Kidney tubule cell (primary cell): ENCODE measurements around the gene GPSM3.
A peak's percentile ranks its signal among the peaks of the same experiment; 100 is the strongest.

Source experiments
- DNase-seq: peaks from one replicate; pipeline ENCODE4 v3.0.0-alpha.2; 2018; ENCODE audit warnings: low spot score

The GPSM3 gene

DNA sequence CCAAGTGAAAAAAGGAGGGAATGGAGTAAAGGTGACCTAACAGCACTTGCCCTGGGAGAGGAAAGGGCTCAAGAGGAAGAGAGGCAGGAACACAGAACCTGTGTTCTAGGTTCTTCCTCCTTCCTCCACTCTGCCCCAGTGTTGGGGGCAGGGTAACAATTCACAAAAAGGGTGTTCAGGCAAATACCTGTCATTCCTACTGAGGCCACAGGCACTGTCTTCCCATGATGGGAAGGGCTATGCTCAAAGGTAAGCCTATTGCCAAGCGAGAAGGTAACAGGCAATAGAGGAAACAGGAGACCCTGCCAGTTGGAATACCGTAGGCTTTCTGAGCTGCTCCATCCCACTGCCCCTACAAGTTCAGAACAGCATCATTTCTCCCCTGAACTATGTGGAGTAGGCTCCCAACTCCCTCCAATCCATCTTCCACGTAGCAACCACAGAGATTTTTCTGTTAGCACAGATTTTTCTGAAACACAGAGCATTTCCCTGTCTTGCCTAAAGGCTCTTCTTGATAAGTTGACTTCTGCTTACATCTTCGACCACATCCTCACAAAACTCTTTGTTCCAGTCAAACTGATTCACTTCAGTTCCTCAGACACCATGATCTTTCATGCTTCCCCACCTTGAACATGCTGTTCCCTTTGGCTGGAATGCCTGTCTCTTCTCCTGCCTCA is 19.3 kb downstream of the GPSM3 start:
- DNase-seq = no peak

DNA sequence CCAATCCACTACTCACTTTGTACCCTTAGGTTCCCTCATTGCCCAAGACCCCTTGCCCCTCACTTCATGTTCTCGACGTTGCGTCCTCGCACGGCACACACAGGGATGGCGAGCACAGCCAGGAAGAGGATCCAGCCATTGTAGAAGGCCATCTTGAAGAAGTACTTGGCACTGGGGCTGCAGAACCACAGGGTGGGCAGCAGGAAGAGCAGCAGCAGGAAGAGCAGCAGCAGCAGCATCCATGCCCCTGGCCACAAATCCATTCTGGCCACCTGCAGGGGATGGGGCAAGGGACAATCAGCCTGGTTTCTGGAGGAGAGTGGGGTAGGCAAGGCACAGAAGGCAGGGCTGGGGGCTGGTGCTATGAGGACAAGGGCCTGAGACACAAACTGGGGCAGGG is 21.2 kb downstream of the GPSM3 start:
- DNase-seq = no peak

DNA sequence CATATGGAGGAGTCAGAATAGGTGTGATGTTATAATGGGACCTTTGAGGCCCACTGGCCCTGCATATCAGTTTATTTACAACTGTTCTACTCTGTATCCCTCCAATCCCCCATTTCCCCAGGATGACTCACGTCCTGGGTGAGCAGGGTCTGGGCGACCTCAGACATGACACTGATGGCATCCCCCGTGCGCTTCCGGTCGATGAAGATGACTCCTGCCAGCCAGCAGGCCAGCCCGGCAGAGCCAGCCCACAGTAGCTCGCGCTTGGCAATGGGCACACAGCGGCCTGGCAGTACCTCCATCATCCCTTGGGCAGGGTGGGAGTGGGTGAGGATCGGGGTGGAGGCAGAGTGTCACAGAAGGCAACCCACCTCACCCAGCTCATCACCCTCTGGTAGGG is 22.1 kb downstream of the GPSM3 start:
- DNase-seq = no peak

DNA sequence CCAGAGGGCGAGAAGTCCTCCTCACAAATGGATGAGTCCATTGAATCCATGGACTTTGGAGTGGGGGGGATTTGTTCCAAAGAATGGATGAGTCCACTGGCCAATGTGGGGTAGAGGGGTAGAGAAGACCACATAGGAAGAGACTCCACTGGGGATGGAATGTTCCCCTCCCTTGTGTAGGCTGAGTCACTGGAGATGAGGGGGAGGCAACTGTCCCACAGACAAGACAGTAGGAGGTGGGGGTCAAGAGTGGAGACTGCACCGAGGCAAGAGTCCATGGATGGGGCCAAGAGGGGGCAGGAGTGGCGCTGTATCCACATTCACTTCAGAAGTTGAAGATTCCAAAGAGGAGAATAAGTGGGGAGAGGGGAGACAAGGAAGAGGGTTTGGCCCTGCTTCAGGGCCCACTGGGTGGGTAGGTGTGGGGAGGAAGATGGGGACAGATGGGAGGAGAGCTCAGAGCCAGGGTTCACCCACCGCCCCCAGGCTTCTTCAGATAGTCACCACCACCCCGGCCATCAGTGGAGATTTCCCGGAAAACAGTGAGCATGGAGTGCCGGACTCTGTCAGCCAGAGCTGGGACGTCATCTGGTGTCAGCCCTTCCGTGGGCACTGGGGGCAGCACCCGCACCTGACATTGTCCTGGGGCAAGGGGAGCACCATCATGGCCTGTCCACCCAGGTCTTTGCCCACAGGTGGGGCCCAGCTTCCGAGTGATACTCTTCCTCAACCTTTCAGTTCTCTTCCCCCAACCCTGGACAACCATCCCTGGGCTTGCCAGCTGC is 23.4 kb downstream of the GPSM3 start:
- DNase-seq = no peak

DNA sequence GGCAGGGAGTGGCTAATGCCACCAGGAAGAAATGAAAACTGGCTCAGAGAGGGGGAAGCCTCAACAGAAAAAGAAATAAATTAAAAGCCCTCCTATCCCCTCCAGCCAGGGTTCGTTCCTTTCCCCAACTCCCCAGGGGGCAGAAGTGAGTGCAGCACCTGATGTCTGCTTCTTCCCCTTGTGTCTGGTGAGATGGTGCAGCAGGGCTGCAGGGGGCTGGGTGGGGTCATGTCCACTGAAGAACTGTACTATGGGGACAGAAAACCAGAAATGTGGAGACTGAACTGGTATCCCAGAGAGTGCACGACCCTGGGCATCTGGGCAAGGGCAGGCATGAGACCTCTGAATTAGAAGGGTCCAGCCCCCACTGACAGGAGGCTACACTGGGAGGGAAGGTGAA is 24.1 kb downstream of the GPSM3 start:
- no peak for DNase-seq

DNA sequence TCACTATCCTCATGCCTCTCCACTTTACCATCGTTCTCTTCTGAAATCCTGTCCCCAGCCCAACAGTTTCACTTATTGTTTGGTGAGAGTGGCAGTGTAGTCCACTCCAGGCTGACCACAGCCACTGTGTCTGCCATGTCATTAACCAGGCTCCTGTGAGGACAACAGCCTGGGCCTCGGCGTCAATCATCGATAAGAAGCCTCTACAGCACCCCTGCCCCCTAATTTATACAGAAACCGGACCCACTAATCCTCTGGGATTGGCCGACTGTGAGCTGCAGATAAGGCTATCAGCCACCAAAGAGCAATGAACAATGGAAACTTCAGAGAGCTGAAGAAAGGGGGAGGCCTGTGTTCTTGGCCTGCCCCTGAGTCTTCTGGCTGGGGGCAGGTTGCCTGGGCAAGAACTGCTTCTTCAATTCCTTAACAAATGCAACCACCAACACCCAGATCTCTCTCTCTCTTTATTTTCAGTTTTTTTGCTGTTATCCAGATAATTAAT is 24.6 kb downstream of the GPSM3 start:
- no peak for DNase-seq

DNA sequence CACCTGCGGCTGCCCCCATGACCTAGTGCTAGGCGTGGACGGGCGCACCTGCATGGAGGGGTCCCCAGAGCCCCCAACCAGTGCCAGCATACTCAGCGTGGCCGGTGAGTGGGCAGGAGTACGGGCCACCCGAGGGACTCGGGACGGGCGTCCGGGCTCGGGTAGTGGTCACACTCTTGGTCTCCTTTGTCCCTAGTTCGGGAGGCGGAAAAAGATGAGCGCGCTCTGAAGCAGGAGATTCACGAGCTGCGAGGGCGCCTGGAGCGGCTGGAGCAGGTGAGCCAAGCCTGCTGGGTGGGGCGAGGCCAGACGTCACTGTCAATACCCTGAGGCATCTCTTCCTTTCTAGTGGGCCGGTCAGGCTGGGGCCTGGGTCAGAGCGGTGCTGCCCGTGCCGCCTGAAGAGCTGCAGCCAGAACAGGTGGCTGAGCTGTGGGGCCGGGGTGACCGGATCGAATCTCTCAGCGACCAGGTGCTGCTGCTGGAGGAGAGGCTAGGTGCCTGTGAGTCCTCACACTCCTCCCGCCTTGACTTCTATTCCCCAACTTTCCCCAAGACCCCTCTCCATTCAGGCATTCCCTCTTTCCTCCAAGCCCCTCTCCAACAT is 25.2 kb downstream of the GPSM3 start:
- DNase-seq = no peak

DNA sequence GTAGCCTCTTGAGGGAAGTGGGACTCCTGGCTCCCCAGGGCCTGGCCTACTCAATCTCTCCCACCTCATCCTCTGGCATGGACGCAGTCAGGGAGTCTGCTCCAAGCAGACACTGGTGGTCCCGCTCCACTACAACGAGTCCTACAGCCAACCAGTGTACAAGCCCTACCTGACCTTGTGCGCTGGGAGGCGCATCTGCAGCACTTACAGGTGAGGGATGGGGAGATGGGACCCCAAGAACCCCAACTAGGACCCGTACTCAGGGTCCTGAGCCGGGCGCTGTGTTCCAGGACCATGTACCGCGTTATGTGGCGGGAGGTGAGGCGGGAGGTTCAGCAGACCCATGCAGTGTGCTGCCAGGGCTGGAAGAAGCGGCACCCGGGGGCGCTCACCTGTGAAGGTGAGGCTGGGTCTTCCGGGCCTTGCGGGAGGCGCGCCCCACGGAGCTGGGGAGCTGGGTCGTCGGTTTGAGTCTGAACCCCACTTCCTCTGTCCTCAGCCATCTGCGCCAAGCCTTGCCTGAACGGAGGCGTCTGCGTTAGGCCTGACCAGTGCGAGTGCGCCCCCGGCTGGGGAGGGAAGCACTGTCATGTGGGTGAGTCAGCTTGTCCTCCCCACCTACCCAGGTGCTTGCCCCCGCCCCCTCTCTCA is 25.9 kb downstream of the GPSM3 start:
- no peak for DNase-seq

DNA sequence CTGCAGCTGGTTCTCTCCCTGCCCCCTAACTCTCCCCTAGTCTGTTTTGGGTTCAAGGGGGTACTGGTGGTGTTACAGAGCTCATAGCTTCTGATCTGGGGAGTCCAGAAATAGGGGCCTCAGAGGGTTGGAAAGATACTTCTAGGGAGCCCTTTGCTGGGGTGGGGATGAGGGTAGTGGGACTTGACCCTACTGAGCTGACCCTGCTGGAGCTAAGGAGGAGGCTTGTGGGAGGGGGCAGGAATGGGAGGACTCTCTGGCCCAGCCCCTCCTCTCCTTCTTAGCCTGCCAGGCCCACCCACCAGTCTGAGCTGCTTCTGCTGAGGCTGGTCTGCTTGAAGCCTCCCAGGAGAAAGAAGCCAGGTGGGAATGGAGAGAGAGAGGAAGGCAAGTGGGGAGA is 28.1 kb downstream of the GPSM3 start, which contains the start of gene EGFL8:
TSS of gene EGFL8 (plus strand) at position 301 of the 400 bp plus-strand sequence. CDS start 1,571 bp downstream, outside the sequence.
- no peak for DNase-seq

DNA sequence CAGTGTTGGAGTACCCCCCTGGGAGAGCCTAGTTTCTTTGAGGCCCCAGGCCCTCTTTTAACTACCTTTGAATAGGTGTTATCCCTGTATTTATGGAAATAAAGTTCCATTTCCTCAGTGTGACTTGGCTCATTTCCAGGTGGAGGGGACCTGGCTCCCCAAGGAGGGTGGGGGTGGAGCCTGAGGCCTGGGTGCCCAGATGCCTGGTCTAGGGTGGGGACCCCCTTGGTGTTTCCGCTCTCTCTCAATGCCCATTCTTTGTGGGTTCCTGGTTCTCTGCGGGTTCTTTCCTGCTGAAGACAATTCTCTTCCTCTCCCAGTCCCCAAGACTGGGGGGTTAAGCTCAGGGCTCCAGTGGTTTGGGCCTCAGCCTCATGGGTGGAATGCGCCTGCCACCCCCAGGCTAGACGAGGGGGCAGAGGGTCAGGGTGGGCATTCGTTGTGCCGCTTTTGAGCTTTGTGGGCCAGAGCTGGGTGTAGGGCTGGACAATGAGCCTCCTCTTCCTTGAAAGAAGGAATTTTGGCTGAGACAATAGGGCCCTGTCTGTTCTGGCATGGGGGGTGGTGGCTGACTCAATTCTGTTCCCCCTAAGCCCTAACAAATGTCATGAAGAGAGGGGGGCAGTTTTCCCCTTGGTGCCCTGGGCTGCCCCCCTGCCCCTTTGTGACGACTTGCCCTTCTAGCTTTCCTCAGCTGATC is 28.7 kb downstream of the GPSM3 start:
- DNase-seq = no peak

DNA sequence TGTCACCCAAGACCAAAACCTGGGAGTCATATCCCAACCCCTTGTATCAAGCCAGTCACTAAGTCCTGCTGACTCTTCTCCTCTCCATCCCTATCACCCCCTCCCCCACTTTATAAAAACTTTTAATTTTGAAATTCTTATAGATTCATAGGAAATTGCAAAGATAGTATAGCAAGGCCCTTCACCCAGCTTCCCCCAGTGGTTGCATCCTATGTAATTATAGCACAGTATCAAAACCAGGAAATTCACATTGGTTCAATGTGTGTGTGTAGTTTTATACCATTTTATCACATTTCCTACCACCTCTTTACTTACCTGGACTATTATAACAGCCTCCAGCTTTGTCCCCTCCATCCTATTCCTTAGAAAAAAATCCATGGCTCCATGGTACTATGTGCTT is 34.4 kb downstream of the GPSM3 start:
- DNase-seq = no peak

DNA sequence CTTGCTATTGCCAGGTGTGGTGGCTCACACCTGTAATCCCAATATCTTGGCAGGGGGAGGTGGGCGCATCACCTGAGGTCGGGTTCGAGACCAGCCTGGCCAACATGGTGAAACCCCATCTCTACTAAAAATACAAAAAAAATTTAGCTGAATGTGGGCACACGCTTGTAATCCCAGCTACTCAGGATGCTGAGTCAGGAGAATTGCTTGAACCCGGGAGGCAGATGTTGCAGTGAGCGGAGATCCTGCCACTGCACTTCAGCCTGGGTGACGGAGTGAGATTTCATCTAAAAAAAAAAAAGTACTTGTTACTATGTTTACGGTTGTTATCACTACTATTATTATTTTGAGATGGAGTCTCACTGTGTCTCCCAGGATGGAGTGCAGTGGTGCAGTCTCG is 35.6 kb downstream of the GPSM3 start:
- no peak for DNase-seq

DNA sequence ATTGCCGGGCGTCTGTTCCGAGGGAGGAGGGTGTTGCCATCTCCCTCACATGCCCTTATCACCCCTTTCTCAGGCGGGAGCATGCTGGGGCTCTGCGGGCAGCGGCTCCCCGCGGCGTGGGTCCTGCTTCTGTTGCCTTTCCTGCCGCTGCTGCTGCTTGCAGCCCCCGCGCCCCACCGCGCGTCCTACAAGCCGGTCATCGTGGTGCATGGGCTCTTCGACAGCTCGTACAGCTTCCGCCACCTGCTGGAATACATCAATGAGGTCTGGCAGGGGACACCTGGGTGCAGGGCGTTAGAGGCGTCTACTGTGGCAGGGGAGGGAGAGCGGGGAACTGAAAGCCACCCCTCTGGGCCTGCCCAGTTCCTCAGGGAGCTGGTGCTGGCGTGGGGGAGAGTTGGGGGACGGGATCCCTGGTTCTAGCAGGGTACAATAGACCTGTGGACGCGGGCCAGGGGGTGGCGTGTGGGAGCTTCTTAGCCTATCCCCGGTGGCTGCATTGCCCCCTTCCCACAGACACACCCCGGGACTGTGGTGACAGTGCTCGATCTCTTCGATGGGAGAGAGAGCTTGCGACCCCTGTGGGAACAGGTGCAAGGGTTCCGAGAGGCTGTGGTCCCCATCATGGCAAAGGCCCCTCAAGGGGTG is 37.8 kb downstream of the GPSM3 start:
- DNase-seq = peak; percentile 73

DNA sequence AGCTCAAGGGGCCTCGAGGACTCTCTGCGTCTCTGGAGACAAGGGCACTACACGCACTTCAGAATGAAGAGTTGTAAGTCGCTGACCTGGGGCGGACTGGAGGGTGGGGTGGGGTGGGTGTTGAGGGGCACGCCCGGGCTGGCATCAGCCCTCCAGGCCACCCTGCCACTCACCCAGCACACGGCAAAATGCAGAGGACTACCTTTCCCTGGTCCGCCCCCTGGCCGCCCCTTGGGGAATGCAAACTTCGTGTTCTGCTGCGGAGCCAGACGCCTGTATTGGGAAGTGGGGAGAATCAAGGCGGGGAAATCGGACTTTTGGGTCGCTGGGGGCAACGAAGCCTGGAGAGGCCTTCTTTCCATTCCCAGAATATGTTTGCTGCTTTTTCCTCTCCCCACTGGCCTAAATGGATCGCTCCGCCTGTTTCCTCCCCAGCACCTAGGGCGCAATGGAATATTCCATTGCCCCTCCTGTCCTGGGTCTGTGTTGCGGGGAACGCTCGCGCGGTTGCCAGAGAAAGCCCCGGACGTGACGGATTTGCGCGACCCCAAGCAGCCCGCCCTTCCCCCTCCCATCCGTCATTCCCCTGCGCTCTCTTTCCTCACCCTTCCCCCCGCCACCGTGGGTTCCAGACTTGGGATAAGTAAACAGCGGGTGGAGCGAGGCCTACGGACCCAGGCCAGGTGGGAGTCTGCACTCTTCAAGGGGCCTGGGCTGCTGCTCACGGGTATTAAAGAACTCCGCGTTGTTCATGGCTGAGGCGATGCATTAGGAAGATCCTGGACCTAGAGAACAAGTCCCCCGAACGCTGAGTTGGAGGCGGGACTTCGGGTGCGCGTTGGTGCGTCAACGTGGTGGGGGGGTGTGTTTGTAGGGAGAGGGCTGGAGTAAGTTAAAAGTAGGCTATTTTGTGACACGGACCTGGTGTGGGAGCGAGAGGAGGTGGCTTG is 38.6 kb downstream of the GPSM3 start, which contains the start of gene PPT2:
TSS of gene PPT2 (plus strand) at position 578 of the 950 bp plus-strand sequence. CDS start 454 bp downstream, outside the sequence.
- DNase-seq = peak; percentile 85

DNA sequence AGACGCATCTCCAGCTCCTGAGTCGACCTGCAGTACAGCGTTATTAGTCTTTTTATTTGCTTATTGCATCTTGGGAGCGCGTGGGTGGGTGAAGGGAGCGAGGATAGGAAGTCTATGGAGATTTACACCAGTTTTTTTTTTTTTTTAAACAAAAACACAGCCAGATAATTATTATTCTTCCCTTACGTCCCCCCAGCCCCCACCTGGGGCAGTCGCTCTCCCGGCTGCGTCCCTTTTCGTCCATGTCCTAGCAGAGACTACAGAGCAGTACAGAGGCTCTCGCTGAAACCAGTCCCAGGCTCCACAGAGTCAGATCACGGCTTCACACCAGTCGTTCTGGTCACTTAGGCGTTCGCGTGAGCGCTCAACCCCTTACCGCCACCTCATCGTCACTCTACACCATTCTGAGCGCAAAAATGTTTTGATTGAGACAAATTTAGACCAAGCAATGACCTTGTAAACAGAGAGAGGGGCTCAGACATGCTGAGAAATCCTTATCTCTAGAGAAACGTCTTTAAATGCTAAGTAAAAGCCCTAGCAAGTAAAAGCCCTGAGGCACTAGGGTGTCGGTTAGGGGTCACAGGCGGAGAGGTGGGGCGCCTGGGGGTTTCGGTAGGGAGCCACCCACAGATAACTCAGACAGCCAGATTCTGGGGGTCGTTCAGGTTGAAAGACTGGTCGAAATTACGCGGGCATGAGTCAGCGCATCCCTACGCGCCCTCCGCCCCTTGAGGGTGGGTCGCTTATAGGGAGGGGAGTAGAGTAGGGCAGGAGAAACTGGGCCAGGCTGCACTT is 39.5 kb downstream of the GPSM3 start:
- peak; percentile 31 for DNase-seq

DNA sequence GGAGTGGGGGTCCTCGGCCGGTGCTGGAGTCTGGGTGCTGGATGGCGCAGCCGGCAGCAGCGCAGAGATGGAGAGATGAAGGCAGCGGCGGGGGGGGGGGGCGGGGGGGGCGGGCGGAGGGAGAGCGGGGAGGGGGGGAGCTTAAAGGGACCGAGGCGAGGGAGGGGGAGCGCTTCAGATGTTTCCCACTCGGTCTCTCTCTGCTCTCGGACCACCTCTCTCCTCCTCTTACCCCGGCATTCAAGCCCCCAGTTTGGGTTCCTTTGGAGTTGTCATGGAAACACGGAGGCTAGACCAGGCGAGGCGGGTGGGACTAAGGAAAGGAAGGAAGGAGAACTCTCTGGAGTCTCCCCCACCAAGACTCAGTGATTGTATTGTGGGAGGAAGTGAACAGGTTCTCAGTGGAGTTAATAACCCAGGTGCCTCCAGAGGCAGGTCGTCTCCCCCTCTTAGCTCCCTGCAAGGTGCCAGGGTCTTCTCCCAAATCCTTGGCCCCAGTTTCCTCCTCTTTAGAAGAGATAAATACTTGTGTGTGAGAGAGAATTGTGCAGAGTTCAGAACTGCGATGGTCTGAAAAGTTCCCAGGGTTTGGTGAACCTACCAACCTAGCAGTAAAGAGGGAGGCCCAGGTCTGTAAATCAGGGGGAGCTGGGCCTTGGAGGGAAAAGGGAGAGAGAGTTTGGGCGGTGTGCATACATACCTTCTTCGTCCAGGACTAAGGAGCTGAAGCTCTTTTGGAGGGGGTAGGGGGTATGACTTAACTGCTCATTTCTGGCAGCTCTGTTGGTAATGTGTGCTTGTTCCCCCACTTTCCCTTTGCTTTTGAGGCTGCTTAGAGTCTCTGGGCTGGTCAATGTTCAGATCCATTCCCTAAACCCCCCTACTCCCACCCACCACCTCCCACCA is 40.3 kb downstream of the GPSM3 start, which contains the start of gene PRRT1:
TSS of gene PRRT1 (minus strand) at position 77 of the 906 bp plus-strand sequence. CDS start 112 bp downstream, outside the sequence.
- DNase-seq = no peak

DNA sequence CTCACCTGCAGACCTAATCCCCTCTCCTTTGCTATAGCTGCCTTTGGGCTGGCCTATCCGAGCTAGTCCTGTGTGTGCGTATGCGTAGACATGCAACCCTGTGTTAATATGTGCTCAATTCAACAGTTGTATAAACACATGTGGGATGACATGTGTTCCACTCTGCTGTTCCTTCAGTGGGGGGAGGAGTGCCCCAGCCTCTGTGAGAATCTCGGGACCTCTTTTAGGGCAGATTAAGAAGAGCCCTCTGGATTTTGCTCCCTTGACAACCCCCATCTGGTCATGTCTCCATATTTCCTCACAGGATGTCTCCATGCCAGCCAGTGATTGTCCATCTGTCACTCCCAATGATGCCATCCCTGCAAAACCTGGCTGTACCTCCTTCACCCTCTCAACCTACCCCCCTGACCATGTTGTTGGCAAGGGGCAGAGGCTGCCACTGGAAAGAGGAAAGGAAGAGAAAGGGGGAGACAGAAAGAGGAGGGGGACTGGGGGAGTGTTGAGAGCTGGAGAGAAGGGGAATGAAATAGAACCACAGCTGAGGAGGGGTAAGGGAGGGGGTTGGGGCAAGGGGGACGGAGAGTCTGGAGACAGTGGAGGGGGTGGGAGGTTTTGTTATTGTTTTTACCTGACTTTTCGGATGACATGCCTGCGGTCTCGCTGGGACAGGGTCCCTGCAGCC is 41.1 kb downstream of the GPSM3 start:
- no peak for DNase-seq
